ENCODE results near the gene RNASEH2C.
A peak's percentile ranks its signal among the peaks of the same experiment; 100 is the strongest.
"Not testable (repeated sequence)": the region's sequence is repeated elsewhere in the genome, so short reads cannot be mapped to it uniquely, and the experiment has no call there.

Gene RNASEH2C

DNA sequence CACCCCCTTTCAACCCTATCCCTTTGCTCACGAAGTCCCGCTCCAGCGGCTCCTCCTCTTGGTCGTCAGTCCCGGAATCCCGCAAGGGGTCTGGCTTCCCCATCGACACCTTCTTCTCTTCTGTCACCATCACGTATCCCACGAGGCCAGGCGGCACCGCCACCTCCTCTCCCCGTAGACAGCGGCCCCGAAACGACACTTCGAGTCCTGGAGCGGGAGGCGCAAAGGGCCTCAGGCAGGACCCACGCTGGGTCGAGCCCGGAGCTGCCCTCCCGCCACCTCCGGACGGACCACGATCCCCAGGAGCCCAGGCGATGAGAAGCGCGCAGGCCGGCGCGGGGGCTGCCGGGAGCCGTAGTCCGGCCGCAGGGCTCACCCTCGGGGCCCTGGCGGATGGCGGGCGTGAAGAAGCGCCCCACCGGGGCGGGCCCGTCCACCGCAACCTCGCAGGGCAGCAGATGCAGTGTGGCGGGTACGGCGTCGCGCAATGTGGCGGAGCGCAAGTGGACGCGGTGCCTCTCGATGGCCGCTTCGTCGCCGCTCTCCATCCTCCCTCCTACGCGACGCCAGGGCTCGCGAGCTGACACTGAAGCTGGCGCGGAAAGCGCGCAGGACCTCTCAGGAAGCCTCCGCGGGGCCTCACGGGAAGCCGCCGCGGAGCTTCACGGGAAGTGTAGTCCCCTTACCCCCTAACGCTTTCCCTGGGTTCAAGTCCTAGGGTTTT lies at the start of gene RNASEH2C:
RNASEH2C (minus strand) TSS at position 588 of the 724 bp plus-strand sequence; CDS start at position 548, 40 bp downstream.
- DNase-seq (ENCODE audit: low read depth in 2 of 2) = peak; percentile 68 to 72

GRCh38 chr11:65767806-65768205 lies 47.2 kb upstream of the RNASEH2C start:
- DNase-seq (ENCODE audit: low read depth in 2 of 2) = not testable (repeated sequence)

DNA sequence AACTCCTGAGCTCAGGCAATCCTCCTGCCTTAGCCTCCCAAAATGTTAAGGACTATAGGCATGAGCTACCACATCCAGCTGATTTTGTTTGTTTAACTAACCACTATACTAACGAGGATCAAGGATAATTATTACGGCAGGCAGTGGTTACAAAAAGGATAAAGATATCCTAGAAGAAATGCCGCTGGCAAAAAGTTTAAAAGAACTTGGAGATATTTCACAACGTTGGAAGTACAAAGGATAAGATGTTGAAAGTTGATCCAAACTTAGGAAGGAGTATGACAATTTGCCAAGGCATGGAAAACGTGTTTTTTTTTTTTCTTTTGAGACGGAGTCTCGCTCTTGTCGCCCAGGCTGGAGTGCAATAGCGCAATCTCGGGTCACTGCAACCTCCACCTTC lies 46.8 kb upstream of the RNASEH2C start:
- DNase-seq (ENCODE audit: low read depth in 2 of 2) = no peak

- no peak for DNase-seq (ENCODE audit: low read depth in 2 of 2)
Measured at GRCh38 chr11:65766535-65766934, 45.9 kb upstream of the RNASEH2C start.

DNA sequence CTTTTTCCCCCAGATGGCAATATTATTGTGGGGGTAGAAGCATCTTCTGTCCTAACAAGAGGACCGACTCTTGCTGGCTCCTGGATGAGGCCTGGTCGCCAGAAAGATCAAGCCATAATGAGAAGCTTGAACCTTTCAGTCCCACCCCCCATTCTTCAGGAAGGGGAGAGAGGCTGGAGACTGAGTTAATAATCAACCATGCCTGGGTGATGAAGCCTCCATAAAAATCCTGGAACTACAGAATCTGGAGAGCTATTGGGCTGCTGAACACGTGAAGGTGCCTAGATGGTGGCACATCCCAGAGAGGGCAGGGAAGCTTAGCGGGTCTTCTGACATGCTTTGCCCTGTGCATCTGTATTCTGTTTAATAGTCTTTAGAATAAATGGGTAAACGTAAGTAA lies 43.8 kb upstream of the RNASEH2C start:
- DNase-seq (ENCODE audit: low read depth in 2 of 2) = no peak

- DNase-seq (ENCODE audit: low read depth in 2 of 2) = not testable (repeated sequence)
Measured at GRCh38 chr11:65762816-65763215, 42.2 kb upstream of the RNASEH2C start.

DNA sequence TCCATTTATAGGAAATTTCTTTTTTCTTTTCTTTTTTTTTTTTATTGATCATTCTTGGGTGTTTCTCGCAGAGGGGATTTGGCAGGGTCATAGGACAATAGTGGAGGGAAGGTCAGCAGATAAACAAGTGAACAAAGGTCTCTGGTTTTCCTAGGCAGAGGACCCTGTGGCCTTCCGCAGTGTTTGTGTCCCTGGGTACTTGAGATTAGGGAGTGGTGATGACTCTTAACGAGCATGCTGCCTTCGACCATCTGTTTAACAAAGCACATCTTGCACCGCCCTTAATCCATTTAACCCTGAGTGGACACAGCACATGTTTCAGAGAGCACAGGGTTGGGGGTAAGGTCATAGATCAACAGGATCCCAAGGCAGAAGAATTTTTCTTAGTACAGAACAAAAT lies 41.6 kb upstream of the RNASEH2C start:
- DNase-seq (ENCODE audit: low read depth in 2 of 2) = not testable (repeated sequence)

GRCh38 chr11:65745049-65745448 lies 24.5 kb upstream of the RNASEH2C start:
- no peak for DNase-seq (ENCODE audit: low read depth in 2 of 2)

DNA sequence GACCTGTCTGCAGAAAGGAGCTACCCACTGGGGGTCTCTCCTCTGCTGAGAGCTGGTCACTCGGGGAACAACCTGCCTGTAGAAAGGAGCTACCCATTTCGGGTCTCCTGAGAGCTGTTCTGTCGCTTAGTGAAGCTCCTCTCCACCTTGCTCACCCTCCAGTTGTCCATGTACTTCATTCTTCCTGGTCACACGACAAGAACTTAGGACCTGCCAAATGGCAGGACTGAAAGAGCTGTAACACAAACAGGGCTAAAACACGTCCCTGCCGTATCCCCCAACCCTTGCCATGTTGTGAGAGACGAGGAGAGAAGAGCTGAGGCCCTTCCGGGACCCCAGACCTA lies 24.1 kb upstream of the RNASEH2C start:
- no peak for DNase-seq (ENCODE audit: low read depth in 2 of 2)

GRCh38 chr11:65744026-65744698 lies 23.6 kb upstream of the RNASEH2C start:
- no peak for DNase-seq (ENCODE audit: low read depth in 2 of 2)

DNA sequence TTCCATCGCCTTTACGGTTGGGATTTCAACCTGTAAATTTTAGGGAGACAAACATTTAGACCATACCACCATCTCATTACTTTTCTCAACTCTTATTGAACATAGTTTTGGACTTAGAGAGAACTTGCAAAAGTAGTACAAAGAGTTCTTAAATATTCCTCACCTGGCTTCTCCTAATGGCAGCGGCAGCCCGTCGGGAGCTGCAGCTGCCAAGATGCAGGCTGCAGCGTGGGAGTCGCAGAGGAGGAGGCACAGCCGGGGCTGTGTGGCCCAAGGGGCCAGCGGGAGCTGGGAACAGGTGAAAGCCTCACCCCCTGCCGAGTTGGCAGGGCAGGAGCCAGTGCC lies 23.1 kb upstream of the RNASEH2C start:
- no peak for DNase-seq (ENCODE audit: low read depth in 2 of 2)

GRCh38 chr11:65742353-65742752 lies 21.8 kb upstream of the RNASEH2C start:
- DNase-seq (ENCODE audit: low read depth in 2 of 2) = no peak

DNA sequence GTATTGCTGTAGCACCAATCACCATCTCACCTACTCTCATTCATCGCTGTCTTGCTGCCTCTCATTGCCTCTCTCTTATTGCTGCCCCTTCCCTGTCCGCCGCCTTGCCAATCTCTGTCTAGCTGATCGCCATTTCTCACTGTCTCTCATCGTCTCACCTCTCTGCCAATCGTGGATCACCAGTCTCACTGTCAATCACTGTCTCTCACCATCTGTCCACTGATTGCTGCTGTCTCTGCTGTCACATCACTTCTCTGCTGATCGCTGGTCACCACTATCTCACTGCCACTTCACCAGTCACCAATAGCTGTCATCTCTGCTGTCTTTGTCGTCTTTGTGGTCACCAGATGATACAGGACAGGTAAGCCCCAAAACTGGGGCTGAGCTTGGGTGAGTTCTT lies 20.6 kb upstream of the RNASEH2C start:
- no peak for DNase-seq (ENCODE audit: low read depth in 2 of 2)

DNA sequence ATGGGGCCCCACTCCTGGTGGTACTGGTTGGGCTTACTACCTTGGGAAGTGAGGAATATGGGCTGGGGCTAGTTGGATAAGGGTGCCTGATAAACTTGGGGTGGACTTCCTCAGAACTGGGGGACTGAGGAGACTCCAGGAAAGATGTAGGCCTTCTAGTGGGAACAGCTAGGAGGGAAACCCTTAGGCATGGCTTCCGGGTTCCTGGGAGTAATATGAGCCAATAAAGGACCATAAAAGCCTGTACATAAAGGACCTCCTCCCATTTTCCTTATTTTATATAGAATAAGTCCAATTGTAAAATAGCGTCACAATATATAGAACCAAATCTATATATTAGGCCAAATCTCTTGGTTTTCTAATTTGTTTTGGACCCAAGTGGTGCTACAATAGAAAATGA lies 18.4 kb upstream of the RNASEH2C start:
- DNase-seq (ENCODE audit: low read depth in 2 of 2) = no peak

DNA sequence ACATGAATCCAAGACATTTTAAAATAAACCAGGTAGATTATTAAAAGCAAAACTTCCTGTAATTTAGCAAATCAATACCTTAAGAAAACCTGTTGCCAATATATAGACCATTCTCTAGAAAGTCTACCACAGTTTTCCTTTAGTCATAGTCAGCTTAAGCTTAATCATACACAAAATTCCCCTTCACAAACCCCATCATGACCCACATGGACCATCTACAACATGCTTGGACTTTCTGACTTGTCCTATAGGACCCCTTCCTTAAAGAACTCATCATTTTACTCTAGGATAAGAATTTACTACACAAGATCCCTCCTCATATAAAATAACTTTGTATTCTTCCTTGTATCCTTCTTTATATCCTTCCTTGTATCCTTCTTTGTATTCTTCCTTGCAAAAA lies 16.2 kb upstream of the RNASEH2C start:
- DNase-seq (ENCODE audit: low read depth in 2 of 2) = no peak

- not testable (repeated sequence) for DNase-seq (ENCODE audit: low read depth in 2 of 2)
Measured at GRCh38 chr11:65735111-65735510, 14.5 kb upstream of the RNASEH2C start.

DNA sequence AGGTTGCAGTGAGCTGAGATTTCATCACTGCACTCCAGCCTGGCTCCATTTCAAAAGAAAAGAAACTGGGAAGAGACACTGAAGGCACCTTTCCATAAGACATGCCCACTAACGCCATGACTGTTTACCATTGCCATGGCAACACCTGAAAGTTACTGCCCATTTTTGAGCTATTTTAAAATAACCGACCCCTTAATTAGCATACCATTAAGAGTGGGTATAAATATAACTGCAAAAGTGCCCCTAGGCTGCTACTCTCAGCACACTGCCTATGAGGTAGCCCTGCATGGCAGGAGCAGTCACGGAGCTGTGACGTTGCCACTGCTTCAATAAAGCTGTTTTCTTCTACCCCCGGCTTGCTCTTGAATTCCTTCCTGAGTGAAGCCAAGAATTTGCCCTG lies 9.9 kb upstream of the RNASEH2C start:
- no peak for DNase-seq (ENCODE audit: low read depth in 2 of 2)

GRCh38 chr11:65727865-65728264 lies 7.3 kb upstream of the RNASEH2C start:
- DNase-seq (ENCODE audit: low read depth in 2 of 2) = no peak

GRCh38 chr11:65726660-65727059 lies 6.1 kb upstream of the RNASEH2C start:
- DNase-seq (ENCODE audit: low read depth in 2 of 2) = no peak

GRCh38 chr11:65722261-65722660 lies 1.7 kb upstream of the RNASEH2C start:
- DNase-seq (ENCODE audit: low read depth in 2 of 2) = no peak

DNA sequence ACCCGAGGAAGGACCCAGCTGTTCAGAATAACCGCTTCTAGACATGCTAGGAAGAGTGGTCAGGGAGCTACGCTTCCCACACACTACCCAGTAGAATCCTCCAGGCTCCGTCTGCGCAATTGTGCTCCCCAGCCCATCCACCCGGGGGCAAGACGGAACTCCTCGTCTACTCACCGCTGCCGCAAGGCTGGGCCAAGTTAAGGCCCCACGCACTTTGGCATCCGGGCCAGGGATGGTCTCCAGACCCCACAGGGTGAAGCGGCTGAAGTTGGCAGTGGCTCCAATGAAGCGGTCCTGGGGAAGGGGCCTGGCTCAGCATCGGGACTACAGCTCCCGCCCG lies 757 bp downstream of the RNASEH2C start:
- peak in 1 of 2 donors; percentile 8 for DNase-seq (ENCODE audit: low read depth in 2 of 2)

GRCh38 chr11:65718964-65719492 lies 1.6 kb downstream of the RNASEH2C start:
- DNase-seq (ENCODE audit: low read depth in 2 of 2) = no peak

DNA sequence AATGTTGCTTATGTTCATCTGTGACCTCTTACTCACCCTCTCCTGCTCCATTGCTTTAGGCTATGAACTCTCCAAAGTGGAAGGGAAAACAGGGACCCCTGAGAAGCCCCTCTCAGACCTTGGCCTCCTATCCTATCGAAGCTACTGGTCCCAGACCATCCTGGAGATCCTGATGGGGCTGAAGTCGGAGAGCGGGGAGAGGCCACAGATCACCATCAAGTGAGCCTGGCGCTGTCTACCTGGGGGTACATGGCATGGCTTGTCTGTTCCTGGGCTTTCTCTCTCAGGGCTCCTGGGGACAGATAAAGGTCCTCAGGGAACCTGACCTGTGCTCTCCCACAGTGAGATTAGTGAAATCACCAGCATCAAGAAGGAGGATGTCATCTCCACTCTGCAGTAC lies 2.1 kb downstream of the RNASEH2C start:
- no peak for DNase-seq (ENCODE audit: low read depth in 2 of 2)

- no peak for DNase-seq (ENCODE audit: low read depth in 2 of 2)
Measured at GRCh38 chr11:65717906-65718305, 2.7 kb downstream of the RNASEH2C start.

All from stimulated activated CD8-positive, alpha-beta memory T cell treated with anti-CD3 and anti-CD28 coated beads, Interleukin-15, amount 100 ng/mL, for 48 hours (primary cell).